ENCODE data around the gene CFAP74.

CFAP74 gene

DNA sequence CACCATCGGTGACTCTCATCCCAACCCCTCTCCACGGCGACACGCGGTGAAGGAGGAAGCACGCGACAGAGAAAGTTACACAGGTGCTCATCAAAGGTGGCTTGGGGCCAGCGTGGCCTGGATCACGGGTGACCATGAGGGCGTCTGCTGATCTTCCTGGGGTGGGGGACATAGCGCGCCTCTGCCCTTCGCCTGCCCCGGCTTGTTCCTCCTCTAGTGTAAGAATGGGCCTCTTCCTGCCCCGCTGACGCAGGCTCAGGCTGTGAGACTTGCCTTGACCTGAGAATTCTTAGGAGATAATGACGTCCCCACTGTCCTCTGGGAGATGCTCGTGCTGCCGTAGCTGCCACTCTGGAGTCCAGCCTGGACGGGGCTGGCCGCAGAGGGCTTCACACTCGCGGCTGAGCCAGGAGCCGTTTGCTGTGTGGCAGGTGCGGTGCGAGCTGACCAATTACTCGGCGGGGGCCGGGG is 45.5 kb downstream of the CFAP74 start:
- Histone ChIP-seq H3K27me3 (ENCODE audit: control insufficient read depth, insufficient read depth, low read length) (peaks cover 9% of the 10 kb centered on the region), H3K9ac (ENCODE audit: low read length) (no peak overlapping the region), H3K4me3 (ENCODE audit: low read length) (no peak overlapping the region), H3K9me3 (ENCODE audit: control insufficient read depth, low read depth, low read length) (no peaks in the 10 kb centered on the region), H3K4me1 (ENCODE audit: control insufficient read depth, low read depth, low read length) (peaks cover 15% of the 10 kb centered on the region), H3K36me3 (ENCODE audit: control insufficient read depth, low read depth, low read length) (no peaks in the 10 kb centered on the region), H3K27ac (ENCODE audit: low read length) (no peak overlapping the region)

DNA sequence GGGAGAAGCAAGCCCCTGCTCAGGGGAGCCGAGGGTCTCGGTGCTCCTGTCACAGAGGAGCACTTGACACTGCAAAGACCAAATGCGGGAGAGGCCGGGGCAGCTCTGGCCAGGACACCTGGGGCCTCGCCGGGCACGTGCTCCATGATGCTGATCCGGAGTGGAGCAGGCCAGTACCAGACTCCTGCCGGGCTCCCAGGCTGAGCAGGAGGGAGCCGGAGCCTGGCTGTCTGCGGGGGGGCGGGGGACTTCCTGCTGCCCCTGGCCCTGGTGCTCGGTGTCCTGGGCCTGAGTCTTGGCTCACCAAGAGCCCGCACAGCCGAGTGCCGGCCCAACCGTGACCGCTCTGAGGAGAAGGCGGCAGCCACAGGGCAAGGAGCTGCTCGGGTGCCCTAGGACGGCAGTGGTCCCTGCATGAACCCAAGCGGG is 46.0 kb downstream of the CFAP74 start:
- Histone ChIP-seq H3K9me3 (ENCODE audit: control insufficient read depth, low read depth, low read length) (no peaks in the 10 kb centered on the region), H3K9ac (ENCODE audit: low read length) (no peak overlapping the region), H3K27ac (ENCODE audit: low read length) (no peak overlapping the region), H3K4me3 (ENCODE audit: low read length) (no peak overlapping the region), H3K4me1 (ENCODE audit: control insufficient read depth, low read depth, low read length) (peaks cover 15% of the 10 kb centered on the region), H3K36me3 (ENCODE audit: control insufficient read depth, low read depth, low read length) (no peaks in the 10 kb centered on the region), H3K27me3 (ENCODE audit: control insufficient read depth, insufficient read depth, low read length) (peaks cover 9% of the 10 kb centered on the region)

DNA sequence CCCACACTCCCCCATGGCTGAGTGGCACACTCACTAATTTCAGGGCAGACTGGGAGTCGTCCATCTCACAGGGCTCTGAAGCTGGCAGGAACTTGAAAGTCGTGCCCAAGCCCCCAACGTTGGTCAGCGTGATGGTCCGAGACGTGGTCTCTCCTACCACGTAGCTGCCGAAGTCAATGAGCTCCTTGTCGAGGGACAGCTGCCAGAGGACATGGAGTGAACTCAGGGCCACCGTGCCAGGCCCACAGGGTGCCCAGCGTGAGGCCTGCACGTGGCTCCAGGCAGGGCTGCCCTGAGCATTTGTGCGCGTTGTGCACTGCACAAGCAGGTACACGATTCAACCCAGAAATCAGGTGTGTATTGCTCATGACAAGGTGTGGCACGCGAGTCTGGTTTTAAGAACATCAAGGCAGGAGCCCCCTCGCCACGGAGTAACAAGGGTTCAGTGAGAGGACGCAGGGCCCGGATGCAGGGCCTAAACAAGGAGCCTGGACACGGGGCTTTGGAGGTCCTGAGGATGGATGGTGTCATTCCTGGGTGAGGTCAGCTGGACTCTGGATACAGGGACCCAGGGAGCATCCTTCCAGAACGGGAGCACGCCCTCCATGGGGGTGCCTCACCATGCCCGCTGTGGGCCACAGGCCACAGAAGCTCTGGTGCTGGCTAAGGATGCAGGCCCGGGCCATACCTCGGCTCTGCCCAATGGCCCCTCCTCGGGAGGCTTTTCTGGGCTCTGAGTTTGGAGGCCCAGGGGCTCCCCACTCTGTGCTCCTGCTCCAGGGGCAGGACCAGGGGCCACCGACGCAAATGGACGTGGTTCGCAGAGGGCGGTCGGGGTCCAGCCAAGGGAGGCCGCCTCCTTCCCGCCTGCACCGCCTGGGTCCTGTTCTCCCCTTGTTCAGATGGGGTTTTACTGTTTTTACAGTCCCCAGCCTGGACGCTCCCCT is 46.7 kb downstream of the CFAP74 start:
- peaks cover 15% of the 10 kb centered on the region for H3K4me1 ChIP-seq (ENCODE audit: control insufficient read depth, low read depth, low read length)
- H3K9ac ChIP-seq (ENCODE audit: low read length) = no peak overlapping the region
- H3K36me3 ChIP-seq (ENCODE audit: control insufficient read depth, low read depth, low read length) = no peaks in the 10 kb centered on the region
- H3K9me3 ChIP-seq (ENCODE audit: control insufficient read depth, low read depth, low read length) = no peaks in the 10 kb centered on the region
- H3K4me3 ChIP-seq (ENCODE audit: low read length) = no peak overlapping the region
- peaks cover 9% of the 10 kb centered on the region for H3K27me3 ChIP-seq (ENCODE audit: control insufficient read depth, insufficient read depth, low read length)
- H3K27ac ChIP-seq (ENCODE audit: low read length) = no peak overlapping the region

DNA sequence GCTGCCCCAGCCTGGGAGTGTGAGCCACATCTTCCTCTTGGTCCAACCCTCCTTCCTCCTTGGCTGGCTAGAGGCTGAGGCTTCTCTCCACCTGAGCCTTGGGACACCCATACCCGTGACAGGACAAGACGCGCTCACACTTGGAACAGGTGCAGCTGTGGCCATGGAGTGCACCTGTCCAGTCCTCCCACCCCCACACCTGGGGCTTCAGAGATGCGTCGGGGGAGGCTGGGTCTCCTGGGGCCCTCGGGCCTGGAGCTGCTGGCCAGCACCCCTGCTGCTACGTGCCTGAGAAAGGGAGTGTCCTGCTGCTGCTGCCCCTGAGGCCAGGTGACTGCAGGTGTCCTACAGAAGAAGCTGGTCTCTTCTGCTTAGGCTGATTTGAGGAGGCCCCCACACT is 47.5 kb downstream of the CFAP74 start:
- Histone ChIP-seq H3K9me3 (ENCODE audit: control insufficient read depth, low read depth, low read length) (no peaks in the 10 kb centered on the region), H3K9ac (ENCODE audit: low read length) (no peak overlapping the region), H3K27me3 (ENCODE audit: control insufficient read depth, insufficient read depth, low read length) (peaks cover 1% of the 10 kb centered on the region), H3K27ac (ENCODE audit: low read length) (no peak overlapping the region), H3K4me1 (ENCODE audit: control insufficient read depth, low read depth, low read length) (peaks cover 10% of the 10 kb centered on the region), H3K36me3 (ENCODE audit: control insufficient read depth, low read depth, low read length) (no peaks in the 10 kb centered on the region), H3K4me3 (ENCODE audit: low read length) (no peak overlapping the region)

DNA sequence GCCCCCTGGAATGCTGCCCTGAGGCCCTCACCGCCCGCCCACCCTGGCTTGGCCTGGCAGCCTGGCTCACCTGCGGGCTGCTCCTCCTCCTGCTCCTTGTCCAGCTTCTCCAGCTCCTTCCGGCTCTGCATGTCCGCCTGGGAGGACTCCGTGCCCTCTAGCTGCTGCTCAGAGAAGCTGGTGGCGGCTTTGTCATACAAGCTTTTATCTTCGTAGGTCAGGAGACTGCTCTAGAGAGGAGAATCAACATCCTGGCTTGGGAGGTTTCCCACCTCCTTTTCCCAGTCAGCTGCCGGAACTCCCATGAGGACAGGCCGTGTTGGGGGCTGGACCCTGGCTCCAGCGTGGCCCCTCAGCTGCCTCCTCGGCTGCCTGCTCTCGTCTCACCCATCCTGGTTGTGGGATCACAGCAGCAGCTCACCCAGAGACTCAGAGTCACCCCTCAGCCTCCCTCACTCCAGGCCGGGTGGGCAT is 47.9 kb downstream of the CFAP74 start:
- Histone ChIP-seq H3K4me3 (ENCODE audit: low read length) (no peak overlapping the region), H3K4me1 (ENCODE audit: control insufficient read depth, low read depth, low read length) (peaks cover 6% of the 10 kb centered on the region), H3K9ac (ENCODE audit: low read length) (no peak overlapping the region), H3K27ac (ENCODE audit: low read length) (no peak overlapping the region), H3K27me3 (ENCODE audit: control insufficient read depth, insufficient read depth, low read length) (no peaks in the 10 kb centered on the region), H3K9me3 (ENCODE audit: control insufficient read depth, low read depth, low read length) (no peaks in the 10 kb centered on the region), H3K36me3 (ENCODE audit: control insufficient read depth, low read depth, low read length) (no peaks in the 10 kb centered on the region)

DNA sequence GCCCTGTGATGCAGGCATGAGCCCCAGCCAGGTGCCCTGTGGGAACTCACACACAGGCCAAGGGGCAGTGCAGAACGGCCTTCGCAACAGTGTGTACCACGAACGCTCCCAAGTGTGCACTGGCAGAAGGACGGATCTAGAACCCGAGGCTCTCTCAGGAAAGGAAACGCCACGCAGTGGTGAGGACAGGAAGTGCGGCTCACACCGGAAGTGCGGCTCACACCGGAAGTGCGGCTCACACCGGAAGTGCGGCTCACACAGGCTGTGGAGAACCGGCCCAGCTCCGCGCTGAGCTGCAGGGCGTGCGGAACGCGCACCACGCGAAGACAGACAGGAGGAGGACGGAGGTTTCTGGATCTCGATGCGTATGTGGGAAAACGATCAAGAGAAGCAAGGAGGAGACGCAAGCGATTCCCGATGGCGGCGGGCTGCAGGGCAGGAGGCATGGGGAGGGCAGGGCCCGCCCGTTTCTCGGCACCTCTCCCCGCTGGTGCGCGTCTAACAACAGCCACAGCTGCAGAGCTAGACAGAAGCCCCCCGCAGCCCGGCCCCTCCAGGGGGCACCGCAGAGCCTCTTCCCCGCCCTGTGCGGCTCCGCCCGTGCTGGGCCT is 48.6 kb downstream of the CFAP74 start:
- H3K36me3 ChIP-seq (ENCODE audit: control insufficient read depth, low read depth, low read length) = no peaks in the 10 kb centered on the region
- no peaks in the 10 kb centered on the region for H3K9me3 ChIP-seq (ENCODE audit: control insufficient read depth, low read depth, low read length)
- no peak overlapping the region for H3K4me3 ChIP-seq (ENCODE audit: low read length)
- H3K27ac ChIP-seq (ENCODE audit: low read length) = no peak overlapping the region
- H3K9ac ChIP-seq (ENCODE audit: low read length) = no peak overlapping the region
- no peaks in the 10 kb centered on the region for H3K4me1 ChIP-seq (ENCODE audit: control insufficient read depth, low read depth, low read length)
- H3K27me3 ChIP-seq (ENCODE audit: control insufficient read depth, insufficient read depth, low read length) = no peaks in the 10 kb centered on the region

DNA sequence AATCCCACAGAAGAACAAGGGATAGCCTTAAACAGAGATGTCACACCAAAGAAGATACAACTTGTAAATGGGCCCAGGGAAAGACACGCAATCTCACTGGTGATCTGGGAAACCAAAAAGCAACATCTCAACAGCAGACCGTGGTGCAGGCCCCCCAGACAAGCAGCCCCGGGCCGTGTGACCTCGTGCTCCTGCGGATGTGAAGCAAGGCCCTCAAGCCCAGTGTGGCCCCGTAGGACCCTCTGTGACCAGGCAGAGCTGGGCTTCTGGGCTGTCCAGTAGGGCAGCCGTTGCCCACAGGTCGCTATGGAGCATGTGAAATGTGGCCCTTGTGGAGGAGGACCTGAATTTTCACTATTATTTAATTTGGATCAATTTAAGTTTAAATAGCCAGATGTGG is 49.6 kb downstream of the CFAP74 start:
- Histone ChIP-seq H3K4me1 (ENCODE audit: control insufficient read depth, low read depth, low read length) (no peaks in the 10 kb centered on the region), H3K4me3 (ENCODE audit: low read length) (no peak overlapping the region), H3K9me3 (ENCODE audit: control insufficient read depth, low read depth, low read length) (no peaks in the 10 kb centered on the region), H3K36me3 (ENCODE audit: control insufficient read depth, low read depth, low read length) (no peaks in the 10 kb centered on the region), H3K9ac (ENCODE audit: low read length) (no peak overlapping the region), H3K27me3 (ENCODE audit: control insufficient read depth, insufficient read depth, low read length) (no peaks in the 10 kb centered on the region), H3K27ac (ENCODE audit: low read length) (no peak overlapping the region)

DNA sequence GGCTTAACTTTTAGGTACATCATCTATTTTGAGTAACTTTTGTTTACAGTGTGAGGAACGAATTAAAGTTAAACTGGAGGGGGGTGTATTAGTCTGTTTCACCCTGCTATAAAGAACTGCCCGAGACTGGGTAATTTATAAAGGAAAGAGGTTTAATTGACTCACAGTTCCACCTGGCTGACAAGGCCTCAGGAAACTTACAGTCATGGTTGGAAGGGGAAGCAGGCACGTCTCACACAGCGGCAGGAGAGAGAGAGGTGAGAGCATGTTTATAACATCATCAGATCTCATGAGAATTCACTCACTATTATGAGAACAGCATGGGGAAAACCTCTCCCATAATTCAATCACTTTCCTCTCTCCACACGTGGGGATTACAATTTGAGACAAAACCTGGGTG is 52.6 kb downstream of the CFAP74 start:
- H3K27me3 ChIP-seq (ENCODE audit: control insufficient read depth, insufficient read depth, low read length) = no peaks in the 10 kb centered on the region
- no peak overlapping the region for H3K4me3 ChIP-seq (ENCODE audit: low read length)
- H3K4me1 ChIP-seq (ENCODE audit: control insufficient read depth, low read depth, low read length) = no peaks in the 10 kb centered on the region
- no peaks in the 10 kb centered on the region for H3K36me3 ChIP-seq (ENCODE audit: control insufficient read depth, low read depth, low read length)
- no peak overlapping the region for H3K27ac ChIP-seq (ENCODE audit: low read length)
- H3K9ac ChIP-seq (ENCODE audit: low read length) = no peak overlapping the region
- H3K9me3 ChIP-seq (ENCODE audit: control insufficient read depth, low read depth, low read length) = no peaks in the 10 kb centered on the region

DNA sequence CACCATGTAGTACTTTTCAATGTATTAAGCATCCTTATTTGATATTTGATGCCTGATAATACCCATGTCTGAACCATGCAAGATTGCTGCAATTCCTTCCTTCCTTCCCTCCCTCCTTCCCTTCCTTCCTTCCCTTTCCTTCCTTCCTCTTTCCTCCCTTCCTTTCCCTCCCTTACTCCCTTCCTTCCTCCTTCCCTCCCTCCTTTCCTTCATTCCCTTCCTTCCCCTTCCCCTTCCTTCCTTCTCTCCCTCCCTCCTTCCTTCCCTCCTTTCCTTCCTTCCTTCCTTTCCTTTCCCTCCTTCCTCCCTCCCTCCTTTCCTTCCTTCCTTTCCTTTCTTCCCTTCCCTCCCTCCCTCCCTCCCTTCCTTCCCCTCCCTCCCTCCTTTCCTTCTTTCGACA is 54.8 kb downstream of the CFAP74 start:
- no peak overlapping the region for H3K4me3 ChIP-seq (ENCODE audit: low read length)
- no peaks in the 10 kb centered on the region for H3K9me3 ChIP-seq (ENCODE audit: control insufficient read depth, low read depth, low read length)
- no peaks in the 10 kb centered on the region for H3K27me3 ChIP-seq (ENCODE audit: control insufficient read depth, insufficient read depth, low read length)
- H3K4me1 ChIP-seq (ENCODE audit: control insufficient read depth, low read depth, low read length) = no peaks in the 10 kb centered on the region
- no peak overlapping the region for H3K9ac ChIP-seq (ENCODE audit: low read length)
- H3K36me3 ChIP-seq (ENCODE audit: control insufficient read depth, low read depth, low read length) = no peaks in the 10 kb centered on the region
- H3K27ac ChIP-seq (ENCODE audit: low read length) = no peak overlapping the region

DNA sequence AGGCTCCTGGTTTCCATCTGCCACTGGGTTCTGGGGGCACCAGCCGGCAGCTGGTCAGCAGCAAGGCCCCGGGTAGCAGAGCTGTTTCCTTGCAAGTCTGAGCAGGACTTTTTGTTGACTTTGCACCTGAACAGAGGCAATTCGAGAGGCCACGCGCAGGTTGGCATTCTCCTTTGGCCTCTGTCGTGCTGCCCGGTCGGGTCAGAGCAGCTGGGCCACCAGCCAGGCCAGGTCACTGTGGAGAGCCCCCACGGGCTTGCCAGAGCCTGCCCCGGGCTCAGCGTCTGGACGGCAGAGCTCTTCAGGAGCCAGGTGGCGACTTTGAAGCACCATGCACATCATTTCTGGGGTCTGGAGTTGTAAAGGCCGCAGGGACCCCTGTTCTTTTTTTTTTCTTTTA is 56.1 kb downstream of the CFAP74 start:
- Histone ChIP-seq H3K4me3 (ENCODE audit: low read length) (no peak overlapping the region), H3K4me1 (ENCODE audit: control insufficient read depth, low read depth, low read length) (no peaks in the 10 kb centered on the region), H3K9me3 (ENCODE audit: control insufficient read depth, low read depth, low read length) (no peaks in the 10 kb centered on the region), H3K36me3 (ENCODE audit: control insufficient read depth, low read depth, low read length) (no peaks in the 10 kb centered on the region), H3K9ac (ENCODE audit: low read length) (no peak overlapping the region), H3K27ac (ENCODE audit: low read length) (no peak overlapping the region), H3K27me3 (ENCODE audit: control insufficient read depth, insufficient read depth, low read length) (no peaks in the 10 kb centered on the region)

DNA sequence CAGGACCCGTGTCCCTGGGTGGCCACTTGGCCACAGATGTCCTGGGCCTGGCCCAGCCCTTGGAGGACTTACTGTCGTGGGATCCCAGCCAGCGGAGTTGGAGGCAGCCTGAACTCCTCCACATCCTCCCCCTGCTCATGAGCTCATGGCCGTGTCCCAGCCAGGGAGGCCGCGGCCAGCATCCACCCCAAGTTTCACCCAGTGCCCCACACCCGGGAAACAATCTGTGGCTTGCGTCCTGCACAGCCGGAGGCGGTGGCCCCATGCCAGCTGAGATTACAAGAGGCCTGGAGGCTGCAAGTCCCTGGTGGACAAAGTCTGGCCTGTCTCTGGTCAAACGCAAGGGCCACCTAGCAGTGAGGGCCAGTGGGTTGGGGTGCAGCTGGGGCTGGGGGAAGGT is 57.0 kb downstream of the CFAP74 start:
- no peak overlapping the region for H3K9ac ChIP-seq (ENCODE audit: low read length)
- no peaks in the 10 kb centered on the region for H3K36me3 ChIP-seq (ENCODE audit: control insufficient read depth, low read depth, low read length)
- H3K4me1 ChIP-seq (ENCODE audit: control insufficient read depth, low read depth, low read length) = no peaks in the 10 kb centered on the region
- H3K4me3 ChIP-seq (ENCODE audit: low read length) = no peak overlapping the region
- H3K27me3 ChIP-seq (ENCODE audit: control insufficient read depth, insufficient read depth, low read length) = no peaks in the 10 kb centered on the region
- no peaks in the 10 kb centered on the region for H3K9me3 ChIP-seq (ENCODE audit: control insufficient read depth, low read depth, low read length)
- H3K27ac ChIP-seq (ENCODE audit: low read length) = no peak overlapping the region
